Mesendoderm (in vitro differentiated cells): ENCODE measurements around the gene GLCE.

Source experiments
- DNase-seq: peaks from one replicate; pipeline ENCODE4 v3.0.0; 2013
- H2AK5ac ChIP-seq: 2 replicates; pipeline ENCODE4 v1.6.1; 2013; ENCODE audit warnings: low read length, inconsistent platforms
- H2BK120ac ChIP-seq: 2 replicates; pipeline ENCODE4 v1.6.1; 2013; ENCODE audit warnings: low read depth, mild to moderate bottlenecking, low read length, moderate library complexity, mixed read lengths
- H2BK15ac ChIP-seq: replicated peaks from 2 replicates; pipeline ENCODE4 v1.6.1; 2013; ENCODE audit warnings: low read depth, mild to moderate bottlenecking, moderate library complexity
- H2BK5ac ChIP-seq: 2 replicates; pipeline ENCODE4 v1.6.1; 2013; ENCODE audit warnings: low read length, inconsistent platforms
- H3K18ac ChIP-seq: 2 replicates; pipeline ENCODE4 v1.6.1; 2013; ENCODE audit warnings: mild to moderate bottlenecking, low read length, mixed read lengths
- H3K23ac ChIP-seq: one replicate; pipeline ENCODE4 v1.6.1; 2013; ENCODE audit warnings: low read length
- H3K27ac ChIP-seq: 2 replicates; pipeline ENCODE4 v1.5.1; 2013; ENCODE audit warnings: low read depth, mild to moderate bottlenecking, inconsistent platforms, low read length, moderate library complexity
- H3K27me3 ChIP-seq: 2 replicates; pipeline ENCODE4 v1.6.1; 2013; ENCODE audit warnings: low read length, control low read depth, mild to moderate bottlenecking, inconsistent platforms; ENCODE audit not compliant: insufficient read depth, poor library complexity
- H3K36me3 ChIP-seq: 2 replicates; pipeline ENCODE4 v1.6.1; 2013; ENCODE audit warnings: low read length, inconsistent platforms; ENCODE audit not compliant: control insufficient read depth, insufficient read depth
- H3K4ac ChIP-seq: one replicate; pipeline ENCODE4 v1.6.1; 2013; ENCODE audit warnings: low read depth, mild to moderate bottlenecking, low read length, moderate library complexity
- H3K4me1 ChIP-seq: 2 replicates; pipeline ENCODE4 v1.6.1; 2013; ENCODE audit warnings: low read depth, low read length, inconsistent platforms; ENCODE audit not compliant: control insufficient read depth
- H3K4me2 ChIP-seq: 2 replicates; pipeline ENCODE4 v1.6.1; 2013; ENCODE audit warnings: low read length
- H3K4me3 ChIP-seq: 2 replicates; pipeline ENCODE4 v1.5.1; 2013; ENCODE audit warnings: mild to moderate bottlenecking, low read length
- H3K56ac ChIP-seq: one replicate; pipeline ENCODE4 v1.6.1; 2013; ENCODE audit warnings: low read length
- H3K79me1 ChIP-seq: 2 replicates; pipeline ENCODE4 v1.6.1; 2013; ENCODE audit warnings: low read length, inconsistent platforms
- H3K79me2 ChIP-seq: 2 replicates; pipeline ENCODE4 v1.6.1; 2013; ENCODE audit warnings: mild to moderate bottlenecking, low read length; ENCODE audit not compliant: control insufficient read depth, insufficient read depth
- H3K9ac ChIP-seq: 2 replicates; pipeline ENCODE4 v1.6.1; 2013; ENCODE audit warnings: low read length, inconsistent platforms
- H4K5ac ChIP-seq: one replicate; pipeline ENCODE4 v1.6.1; 2013; ENCODE audit warnings: low read length
- H4K8ac ChIP-seq: one replicate; pipeline ENCODE4 v1.6.1; 2013; ENCODE audit warnings: low read depth, mild to moderate bottlenecking, control low read depth, low read length, moderate library complexity
- WGBS: extraction: QIAGEN DNeasy Blood & Tissue Kit; methylation state at CpG from one replicate; pipeline ENCODE4 v1.1.7; 2013; ENCODE audit warnings: low lambda C conversion rate, missing lambda C conversion rate; ENCODE audit not compliant: insufficient coverage; ENCODE audit errors: extremely low coverage; 5-methylcytosine and 5-hydroxymethylcytosine counted together

Gene GLCE

DNA sequence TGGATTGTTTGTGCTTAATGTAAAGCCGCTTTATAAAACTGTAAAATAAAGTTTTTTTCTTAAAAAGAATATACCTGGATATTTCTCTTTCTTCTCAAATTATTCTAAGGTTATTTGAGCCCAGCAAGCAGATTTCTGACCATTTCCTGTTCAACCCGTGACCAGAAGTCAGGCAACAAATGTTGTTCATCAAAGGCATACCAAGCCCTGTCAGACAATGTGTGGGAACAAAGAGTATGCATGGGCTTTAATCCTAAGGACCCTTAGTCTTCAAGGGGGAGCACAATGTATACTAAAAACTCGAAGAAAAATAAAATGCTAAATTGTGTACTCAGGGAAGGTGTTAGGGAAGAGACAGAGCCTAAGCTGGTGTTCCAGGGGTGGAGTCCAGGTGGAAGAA, 111.7 kb downstream of the GLCE start:
- H3K27ac ChIP-seq: no peak overlapping the region

DNA sequence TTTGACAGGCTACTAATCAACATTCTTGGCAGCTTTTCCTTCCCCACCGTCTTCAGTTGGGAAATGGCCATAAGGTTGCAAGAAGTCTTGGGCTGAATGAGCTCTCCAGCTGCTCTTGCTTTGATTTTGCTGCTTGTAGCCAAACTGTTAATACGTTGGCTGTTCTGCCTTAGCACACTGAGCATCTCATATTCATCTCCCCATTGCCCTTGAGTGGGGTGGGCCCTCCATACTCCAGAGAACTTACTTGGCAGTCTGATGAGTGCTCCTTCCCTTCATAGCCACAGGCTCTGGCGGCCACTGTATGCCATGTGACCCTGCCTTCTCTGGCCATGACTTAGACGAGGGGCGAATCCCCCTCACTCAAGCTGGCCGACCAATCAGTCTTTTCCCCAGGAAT, 112.5 kb downstream of the GLCE start:
- Histone ChIP-seq H3K27ac (no peak overlapping the region), H4K5ac (no peak overlapping the region), H3K4me1 (no peaks in the 10 kb centered on the region), H2BK120ac (no peak overlapping the region), H3K9ac (no peak overlapping the region), H3K4me2 (no peak overlapping the region), H3K4ac (no peak overlapping the region), H4K8ac (no peak overlapping the region), H3K79me2 (no peaks in the 10 kb centered on the region), H3K4me3 (no peak overlapping the region), H2AK5ac (no peak overlapping the region), H2BK15ac (no peak overlapping the region), H3K18ac (no peak overlapping the region), H3K36me3 (no peaks in the 10 kb centered on the region), H3K56ac (no peak overlapping the region), H3K27me3 (no peaks in the 10 kb centered on the region), H3K79me1 (no peaks in the 10 kb centered on the region), H2BK5ac (no peak overlapping the region), H3K23ac (no peak overlapping the region)
- no peak for DNase-seq
- WGBS: no CpG with 5 or more reads among the region's 6 CpGs

More for the DNA sequence above, 111.7 kb downstream of the GLCE start:
- Histone ChIP-seq H3K56ac (no peak overlapping the region), H3K4me2 (no peak overlapping the region), H3K36me3 (no peaks in the 10 kb centered on the region), H3K9ac (no peak overlapping the region), H2BK5ac (no peak overlapping the region), H2BK15ac (no peak overlapping the region), H3K4me3 (no peak overlapping the region), H2BK120ac (no peak overlapping the region), H2AK5ac (no peak overlapping the region), H3K18ac (no peak overlapping the region), H3K4ac (no peak overlapping the region), H4K5ac (no peak overlapping the region), H3K79me1 (no peaks in the 10 kb centered on the region), H4K8ac (no peak overlapping the region), H3K23ac (no peak overlapping the region), H3K4me1 (no peaks in the 10 kb centered on the region), H3K27me3 (no peaks in the 10 kb centered on the region), H3K79me2 (no peaks in the 10 kb centered on the region)
- DNase-seq: no peak
- WGBS: no CpG with 5 or more reads among the region's 3 CpGs

DNA sequence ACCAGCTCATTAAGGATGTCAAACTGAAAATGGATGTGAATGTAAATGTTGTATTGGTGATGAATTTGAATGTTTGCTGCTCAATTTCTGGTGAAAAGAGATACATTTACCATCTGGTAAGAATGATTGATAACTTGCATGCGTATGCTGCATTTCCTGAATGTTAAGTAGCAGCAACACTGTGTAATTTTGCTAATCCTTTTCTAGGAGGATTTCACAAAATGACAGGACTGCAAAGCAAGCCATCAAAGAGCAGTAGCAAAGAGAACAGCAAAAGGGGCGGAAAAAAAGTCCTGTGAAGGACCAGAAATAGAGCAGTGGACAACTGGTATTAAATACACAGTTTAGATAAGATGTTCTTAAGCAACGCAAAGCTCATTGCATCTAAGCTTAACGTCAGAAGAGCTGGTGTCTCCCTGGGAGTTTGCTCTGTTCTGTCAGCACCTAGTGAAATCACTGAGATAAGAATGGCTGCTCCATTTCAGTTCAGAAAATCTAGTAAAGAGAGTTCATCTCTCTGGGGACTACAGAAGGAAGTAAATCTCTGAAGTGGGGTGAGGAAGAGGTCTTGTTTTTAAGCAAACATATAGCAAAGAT, 114.7 kb downstream of the GLCE start:
- Histone ChIP-seq H3K23ac (no peak overlapping the region), H3K36me3 (no peaks in the 10 kb centered on the region), H2BK120ac (no peak overlapping the region), H3K4me3 (no peak overlapping the region), H3K27ac (no peak overlapping the region), H3K4me1 (no peaks in the 10 kb centered on the region), H3K18ac (no peak overlapping the region), H4K8ac (no peak overlapping the region), H3K9ac (no peak overlapping the region), H3K4ac (no peak overlapping the region), H3K27me3 (no peaks in the 10 kb centered on the region), H3K56ac (no peak overlapping the region), H3K4me2 (no peak overlapping the region), H4K5ac (no peak overlapping the region), H2BK5ac (no peak overlapping the region), H3K79me1 (no peaks in the 10 kb centered on the region), H2AK5ac (no peak overlapping the region), H3K79me2 (no peaks in the 10 kb centered on the region), H2BK15ac (no peak overlapping the region)
- DNase-seq: no peak
- WGBS: no CpG with 5 or more reads among the region's 4 CpGs

DNA sequence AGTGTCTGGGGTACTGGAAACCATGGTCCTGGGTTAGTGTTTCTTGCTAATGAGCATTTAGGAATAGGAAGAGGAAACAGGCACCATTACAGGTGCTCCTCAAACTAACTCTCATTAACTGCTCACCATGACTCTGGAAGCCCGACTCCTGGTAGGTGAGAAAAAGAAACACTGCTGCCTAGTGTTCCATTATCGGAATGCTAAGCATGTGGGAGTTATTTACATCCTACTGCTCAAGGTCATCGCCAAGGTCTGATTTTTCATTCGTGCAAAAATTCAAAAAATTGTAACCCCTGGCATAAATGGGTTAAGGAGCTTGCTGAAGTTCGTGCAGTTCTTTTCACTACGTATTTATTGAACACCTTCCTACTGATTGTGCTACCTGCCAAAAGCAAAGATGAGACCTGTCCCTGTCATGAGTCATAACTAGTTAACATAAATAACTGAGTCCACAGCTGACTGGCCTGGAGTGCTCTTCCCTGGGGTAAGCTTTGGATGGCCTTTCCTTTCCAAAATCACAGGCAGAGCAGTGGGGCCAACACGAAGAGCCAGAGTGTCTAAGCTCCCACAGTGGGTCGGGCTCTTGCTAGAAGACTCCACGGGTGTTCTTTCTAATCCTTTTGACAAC, 115.6 kb downstream of the GLCE start:
- H3K56ac ChIP-seq: no peak overlapping the region
- H3K18ac ChIP-seq: no peak overlapping the region
- no peak overlapping the region for H2AK5ac ChIP-seq
- H3K23ac ChIP-seq: no peak overlapping the region
- peak; percentile 37 for DNase-seq
- no CpG with 5 or more reads among the region's 9 CpGs for WGBS
- H3K27ac ChIP-seq: no peak overlapping the region
- H3K27me3 ChIP-seq: no peaks in the 10 kb centered on the region
- H3K79me1 ChIP-seq: no peaks in the 10 kb centered on the region
- H2BK5ac ChIP-seq: no peak overlapping the region
- H3K4ac ChIP-seq: no peak overlapping the region
- H2BK120ac ChIP-seq: no peak overlapping the region
- H3K9ac ChIP-seq: no peak overlapping the region
- no peak overlapping the region for H4K8ac ChIP-seq
- no peak overlapping the region for H3K4me3 ChIP-seq
- H3K36me3 ChIP-seq: no peaks in the 10 kb centered on the region
- no peak overlapping the region for H4K5ac ChIP-seq
- H2BK15ac ChIP-seq: no peak overlapping the region
- no peak overlapping the region for H3K4me2 ChIP-seq
- H3K79me2 ChIP-seq: no peaks in the 10 kb centered on the region
- no peaks in the 10 kb centered on the region for H3K4me1 ChIP-seq

DNA sequence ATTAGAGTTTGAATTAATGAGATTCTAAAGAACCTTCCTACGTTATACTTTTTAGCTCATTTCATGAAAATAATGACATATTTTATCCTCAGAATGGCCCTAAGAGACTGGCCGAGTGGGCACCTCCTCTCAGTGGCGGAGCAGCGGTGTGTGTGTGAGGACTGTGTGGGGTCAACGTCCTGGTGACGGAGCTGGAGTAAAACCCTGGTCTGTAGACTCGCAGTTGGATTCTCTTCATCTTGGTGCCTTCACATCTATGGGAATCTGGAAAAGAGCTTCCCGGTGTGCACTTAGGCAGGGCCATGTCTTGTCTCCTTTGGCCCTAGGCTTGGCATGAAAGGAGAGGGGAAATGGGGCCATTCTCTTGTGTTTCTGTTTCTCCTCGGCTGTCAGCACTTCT, 116.9 kb downstream of the GLCE start:
- Histone ChIP-seq H3K4me3 (no peak overlapping the region), H3K9ac (no peak overlapping the region), H3K27ac (no peak overlapping the region), H3K4me1 (no peaks in the 10 kb centered on the region), H2BK120ac (no peak overlapping the region), H3K4me2 (no peak overlapping the region), H3K27me3 (no peaks in the 10 kb centered on the region), H3K4ac (no peak overlapping the region), H3K79me1 (no peaks in the 10 kb centered on the region), H2BK15ac (no peak overlapping the region), H3K36me3 (no peaks in the 10 kb centered on the region), H2BK5ac (no peak overlapping the region), H3K56ac (no peak overlapping the region), H3K18ac (no peak overlapping the region), H3K79me2 (no peaks in the 10 kb centered on the region), H4K8ac (no peak overlapping the region), H4K5ac (no peak overlapping the region), H2AK5ac (no peak overlapping the region), H3K23ac (no peak overlapping the region)
- no peak for DNase-seq
- WGBS: no CpG with 5 or more reads among the region's 9 CpGs

DNA sequence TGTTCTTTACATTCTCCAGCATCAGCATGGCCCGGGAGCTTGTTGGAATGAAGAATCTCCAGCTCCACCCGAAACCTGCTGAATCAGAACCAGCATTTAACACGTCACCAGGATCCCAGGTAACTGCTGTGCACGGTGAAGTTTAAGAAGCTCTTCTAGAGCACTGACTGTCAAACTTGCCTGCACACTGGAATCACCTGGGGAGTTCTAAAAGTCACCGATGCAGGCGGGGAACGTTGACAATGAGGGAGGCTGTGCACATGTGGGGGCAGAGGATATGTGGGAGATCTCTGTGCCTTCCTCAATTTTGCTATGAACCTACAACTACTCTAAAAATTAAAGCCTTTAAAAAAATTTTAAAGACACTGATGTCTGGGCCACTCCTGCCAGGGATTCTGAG, 119.2 kb downstream of the GLCE start:
- no peak for DNase-seq
- Histone ChIP-seq H3K9ac (no peak overlapping the region), H2BK5ac (no peak overlapping the region), H3K79me1 (no peaks in the 10 kb centered on the region), H2BK120ac (no peak overlapping the region), H2BK15ac (no peak overlapping the region), H4K8ac (no peak overlapping the region), H3K4me3 (no peak overlapping the region), H3K18ac (no peak overlapping the region), H3K27ac (no peak overlapping the region), H3K23ac (no peak overlapping the region), H2AK5ac (no peak overlapping the region), H4K5ac (no peak overlapping the region), H3K79me2 (no peaks in the 10 kb centered on the region), H3K27me3 (no peaks in the 10 kb centered on the region), H3K4ac (no peak overlapping the region), H3K4me2 (no peak overlapping the region), H3K56ac (no peak overlapping the region), H3K36me3 (no peaks in the 10 kb centered on the region), H3K4me1 (no peaks in the 10 kb centered on the region)
- WGBS: no CpG with 5 or more reads among the region's 7 CpGs
